ENCODE results near the gene ACSS1. TPM values are rescaled to one million over a fixed set of nuclear protein-coding genes. Genes with fewer than 3 reads are reported as not detected.

ACSS1 gene
- total RNA-seq, 2 experiments from 2014 or later = 15.2 to 16.2 TPM

GRCh38 chr20:24963672-24964505 is 94.0 kb downstream of the ACSS1 start:
- Mint-ChIP-seq H3K4me1 (ENCODE audit: low read depth) (peaks cover 38% of the 10 kb centered on the region), H3K4me3 (no peak overlapping the region), H3K27ac (peak overlapping the region; percentile 47), H3K27me3 (no peaks in the 10 kb centered on the region), H3K36me3 (peaks cover 59% of the 10 kb centered on the region), H3K9me3 (no peaks in the 10 kb centered on the region)
- POLR2A ChIA-PET = interaction anchor here (1.9 kb wide), 1 partner anchor 15 kb away, joined by 8 read pairs; the partner anchor contains the start of gene CST7
- intact Hi-C loops (cut with micrococcal nuclease) = no loop called here
- DNase-seq = no peak
- CTCF ChIA-PET = interaction anchor here (1.3 kb wide), 1 partner anchor 9 kb away, joined by 9 read pairs; no protein-coding TSS in a partner anchor

GRCh38 chr20:24962510-24962909 is 95.4 kb downstream of the ACSS1 start:
- Mint-ChIP-seq H3K36me3 (peaks cover 49% of the 10 kb centered on the region), H3K27ac (no peak overlapping the region), H3K9me3 (no peaks in the 10 kb centered on the region), H3K27me3 (no peaks in the 10 kb centered on the region), H3K4me1 (ENCODE audit: low read depth) (peaks cover 38% of the 10 kb centered on the region), H3K4me3 (no peak overlapping the region)
- CTCF ChIA-PET = no interaction called here
- no peak for DNase-seq
- intact Hi-C loops (cut with micrococcal nuclease) = no loop called here
- POLR2A ChIA-PET = interaction anchor here (0.6 kb wide), 1 partner anchor 198 kb away, joined by 3 read pairs; no protein-coding TSS in a partner anchor

GRCh38 chr20:24962182-24962492 is 95.8 kb downstream of the ACSS1 start:
- intact Hi-C loops (cut with micrococcal nuclease) = no loop called here
- CTCF ChIA-PET = no interaction called here

DNA sequence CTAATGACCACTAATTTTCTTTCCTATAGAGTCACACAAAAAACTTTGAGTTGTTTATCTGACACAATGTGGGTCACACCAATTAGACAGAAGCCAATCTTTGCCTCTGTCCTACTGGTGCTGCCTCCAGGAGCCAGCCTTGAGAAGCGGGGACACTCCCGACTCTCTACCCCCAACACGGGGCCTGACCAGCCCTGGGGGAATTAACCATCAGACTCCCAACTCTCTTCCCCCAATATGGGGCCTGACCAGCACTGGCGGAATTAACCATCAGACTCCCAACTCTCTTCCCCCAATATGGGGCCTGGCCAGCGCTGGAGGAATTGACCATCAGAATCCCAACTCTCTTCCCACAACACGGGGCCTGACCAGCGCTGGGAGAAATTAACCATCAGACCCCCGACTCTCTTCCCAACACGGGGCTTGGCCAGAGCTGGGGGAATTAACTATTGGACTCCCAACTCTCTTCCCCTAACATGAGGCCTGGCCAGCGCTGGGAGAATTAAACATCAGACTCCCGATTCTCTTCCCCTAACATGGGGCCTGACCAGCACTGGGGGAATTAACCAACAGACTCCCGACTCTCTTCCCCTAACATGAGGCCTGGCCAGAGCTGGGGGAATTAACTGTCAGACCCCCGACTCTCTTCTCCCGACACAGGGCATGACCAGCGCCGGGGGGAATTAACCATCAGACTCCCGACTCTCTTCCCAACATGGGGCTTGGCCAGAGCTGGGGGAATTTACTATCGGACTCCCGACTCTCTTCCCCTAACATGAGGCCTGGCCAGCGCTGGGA is 96.4 kb downstream of the ACSS1 start:
- H3K4me1 Mint-ChIP-seq (ENCODE audit: low read depth) = peaks cover 38% of the 10 kb centered on the region
- H3K27ac Mint-ChIP-seq = peak overlapping the region; percentile 69
- peaks cover 46% of the 10 kb centered on the region for H3K36me3 Mint-ChIP-seq
- ChIA-PET POLR2A (interaction anchor here (0.6 to 1.3 kb wide), 2 partner anchors 12 to 199 kb away, joined by 3 to 7 read pairs; partner anchors contain the start of gene CST7), CTCF (interaction anchor here (1.1 kb wide), 2 partner anchors 9 to 30 kb away, joined by 3 to 4 read pairs; no protein-coding TSS in a partner anchor)
- intact Hi-C loops (cut with micrococcal nuclease) = no loop called here
- H3K4me3 Mint-ChIP-seq = no peak overlapping the region
- DNase-seq = no peak
- no peaks in the 10 kb centered on the region for H3K9me3 Mint-ChIP-seq
- H3K27me3 Mint-ChIP-seq = no peaks in the 10 kb centered on the region

More at GRCh38 chr20:24962182-24962492, 95.8 kb downstream of the ACSS1 start:
- Mint-ChIP-seq H3K27me3 (no peaks in the 10 kb centered on the region), H3K36me3 (peaks cover 46% of the 10 kb centered on the region), H3K4me3 (no peak overlapping the region), H3K4me1 (ENCODE audit: low read depth) (peaks cover 38% of the 10 kb centered on the region), H3K9me3 (no peaks in the 10 kb centered on the region), H3K27ac (peak overlapping the region; percentile 69)
- POLR2A ChIA-PET = interaction anchor here (0.6 kb wide), 1 partner anchor 198 kb away, joined by 3 read pairs; no protein-coding TSS in a partner anchor
- no peak for DNase-seq

DNA sequence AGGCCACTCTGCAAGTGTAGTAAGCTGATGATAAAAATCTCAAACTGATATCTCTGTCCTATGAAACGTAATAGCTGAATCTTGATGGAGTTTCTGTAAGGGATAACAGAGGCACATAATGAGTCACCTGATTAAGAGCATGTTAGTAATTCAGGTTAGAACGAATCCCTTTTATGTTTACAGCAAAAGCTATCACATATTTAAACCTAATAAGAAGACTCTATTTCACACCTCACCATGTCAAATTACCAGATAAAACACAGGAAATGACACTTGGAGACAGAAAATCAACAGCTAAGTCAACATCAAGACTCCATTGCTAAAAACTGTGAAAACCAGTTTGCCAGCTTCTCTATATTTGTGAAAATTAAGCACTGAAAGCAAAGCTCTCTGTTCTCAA is 97.1 kb downstream of the ACSS1 start:
- H3K36me3 Mint-ChIP-seq = peaks cover 46% of the 10 kb centered on the region
- intact Hi-C loops (cut with micrococcal nuclease) = no loop called here
- H3K4me1 Mint-ChIP-seq (ENCODE audit: low read depth) = peaks cover 38% of the 10 kb centered on the region
- peak overlapping the region; percentile 69 for H3K27ac Mint-ChIP-seq
- CTCF ChIA-PET = interaction anchor here (1.1 kb wide), 3 partner anchors 9 to 29 kb away, joined by 3 to 4 read pairs (median 3); partner anchors contain the start of gene CST7
- H3K27me3 Mint-ChIP-seq = no peaks in the 10 kb centered on the region
- no peaks in the 10 kb centered on the region for H3K9me3 Mint-ChIP-seq
- POLR2A ChIA-PET = interaction anchor here (1.3 kb wide), 1 partner anchor 12 kb away, joined by 7 read pairs; the partner anchor contains the start of gene CST7
- no peak for DNase-seq
- no peak overlapping the region for H3K4me3 Mint-ChIP-seq

- POLR2A ChIA-PET = interaction anchor here (1.3 kb wide), 1 partner anchor 11 kb away, joined by 7 read pairs; the partner anchor contains the start of gene CST7
- no peak overlapping the region for H3K4me3 Mint-ChIP-seq
These were observed 97.6 kb downstream of the ACSS1 start for GRCh38 chr20:24960302-24960801.

GRCh38 chr20:24959591-24960301 is 98.2 kb downstream of the ACSS1 start:
- CTCF ChIA-PET = interaction anchor here (1.1 kb wide), 1 partner anchor 10 kb away, joined by 3 read pairs; the partner anchor contains the start of gene CST7
- H3K4me3 Mint-ChIP-seq = no peak overlapping the region
- peaks cover 40% of the 10 kb centered on the region for H3K36me3 Mint-ChIP-seq
- POLR2A ChIA-PET = interaction anchor here (1.3 kb wide), 1 partner anchor 11 kb away, joined by 7 read pairs; the partner anchor contains the start of gene CST7
- H3K4me1 Mint-ChIP-seq (ENCODE audit: low read depth) = peaks cover 42% of the 10 kb centered on the region
- no peaks in the 10 kb centered on the region for H3K9me3 Mint-ChIP-seq
- no peaks in the 10 kb centered on the region for H3K27me3 Mint-ChIP-seq
- intact Hi-C loops (cut with micrococcal nuclease) = no loop called here
- no peak for DNase-seq
- H3K27ac Mint-ChIP-seq = peak overlapping the region; percentile 60

More at GRCh38 chr20:24960302-24960801, 97.6 kb downstream of the ACSS1 start:
- CTCF ChIA-PET = interaction anchor here (1.1 kb wide), 3 partner anchors 8 to 29 kb away, joined by 3 to 4 read pairs (median 3); partner anchors contain the start of gene CST7
- Mint-ChIP-seq H3K4me1 (ENCODE audit: low read depth) (peaks cover 42% of the 10 kb centered on the region), H3K27me3 (no peaks in the 10 kb centered on the region), H3K36me3 (peaks cover 41% of the 10 kb centered on the region), H3K27ac (peak overlapping the region; percentile 69), H3K9me3 (no peaks in the 10 kb centered on the region)
- intact Hi-C loops (cut with micrococcal nuclease) = no loop called here
- no peak for DNase-seq

- no peaks in the 10 kb centered on the region for H3K9me3 Mint-ChIP-seq
- peak overlapping the region; percentile 51 for H3K27ac Mint-ChIP-seq
- intact Hi-C loops (cut with micrococcal nuclease) = no loop called here
- DNase-seq = no peak
- no peaks in the 10 kb centered on the region for H3K27me3 Mint-ChIP-seq
- POLR2A ChIA-PET = no interaction called here
- no peak overlapping the region for H3K4me3 Mint-ChIP-seq
- H3K36me3 Mint-ChIP-seq = peaks cover 43% of the 10 kb centered on the region
- CTCF ChIA-PET = no interaction called here
- peaks cover 43% of the 10 kb centered on the region for H3K4me1 Mint-ChIP-seq (ENCODE audit: low read depth)
These were observed 99.2 kb downstream of the ACSS1 start for GRCh38 chr20:24958506-24959385.

GRCh38 chr20:24957326-24958016 is 100.5 kb downstream of the ACSS1 start:
- POLR2A ChIA-PET = no interaction called here
- no peak for DNase-seq
- H3K27ac Mint-ChIP-seq = no peak overlapping the region
- H3K9me3 Mint-ChIP-seq = no peaks in the 10 kb centered on the region
- H3K27me3 Mint-ChIP-seq = no peaks in the 10 kb centered on the region
- H3K36me3 Mint-ChIP-seq = peaks cover 35% of the 10 kb centered on the region
- H3K4me1 Mint-ChIP-seq (ENCODE audit: low read depth) = peaks cover 47% of the 10 kb centered on the region
- CTCF ChIA-PET = no interaction called here
- intact Hi-C loops (cut with micrococcal nuclease) = no loop called here
- no peak overlapping the region for H3K4me3 Mint-ChIP-seq
